Measurements from ENCODE around the gene IL17RA.

The IL17RA gene

GRCh38 chr22:17085277-17086181, 729 bp downstream of the IL17RA start:
- DNase-seq, result no peak

GRCh38 chr22:17086296-17086695, 1.5 kb downstream of the IL17RA start:
- no peak for DNase-seq

- no peak for DNase-seq
Observed at GRCh38 chr22:17086788-17087497, 2.1 kb downstream of the IL17RA start.

GRCh38 chr22:17087498-17088131, 2.8 kb downstream of the IL17RA start:
- no peak for DNase-seq

GRCh38 chr22:17090550-17090949, 5.8 kb downstream of the IL17RA start:
- no peak for DNase-seq

GRCh38 chr22:17091851-17092250, 7.1 kb downstream of the IL17RA start:
- DNase-seq, result no peak

GRCh38 chr22:17093081-17093480, 8.3 kb downstream of the IL17RA start:
- no peak for DNase-seq

GRCh38 chr22:17095538-17095937, 10.7 kb downstream of the IL17RA start:
- DNase-seq, result no peak

- no peak for DNase-seq
Observed at GRCh38 chr22:17096071-17096470, 11.3 kb downstream of the IL17RA start.

GRCh38 chr22:17097062-17097461, 12.3 kb downstream of the IL17RA start:
- DNase-seq, result no peak

GRCh38 chr22:17097701-17098100, 12.9 kb downstream of the IL17RA start:
- no peak for DNase-seq

GRCh38 chr22:17098379-17098819, 13.6 kb downstream of the IL17RA start:
- no peak for DNase-seq

GRCh38 chr22:17100621-17101020, 15.8 kb downstream of the IL17RA start:
- no peak for DNase-seq

GRCh38 chr22:17101475-17102296, 16.9 kb downstream of the IL17RA start:
- DNase-seq, result no peak

GRCh38 chr22:17102297-17102667, 17.5 kb downstream of the IL17RA start:
- no peak for DNase-seq

- no peak for DNase-seq
Observed at GRCh38 chr22:17103351-17103750, 18.6 kb downstream of the IL17RA start.

GRCh38 chr22:17104336-17104935, 19.6 kb downstream of the IL17RA start:
- no peak for DNase-seq

GRCh38 chr22:17105143-17106129, 20.6 kb downstream of the IL17RA start:
- no peak for DNase-seq

- no peak for DNase-seq
Observed at GRCh38 chr22:17106161-17106784, 21.5 kb downstream of the IL17RA start.

GRCh38 chr22:17106785-17107546, 22.2 kb downstream of the IL17RA start:
- DNase-seq, result no peak
